PC-9 (cell line): ENCODE data around the gene UPK2. TPM values are rescaled to one million over a fixed set of nuclear protein-coding genes. Genes with fewer than 3 reads are reported as not detected.

Experiments used
- BruUV-seq: library from RNA; stranded (reverse); fragments of 400-500 nt; replicated peaks from 2 replicates; lab custom pipeline; 2021; lab: Mats Ljungman, UMichigan
- CTCF ChIA-PET: fragments of 300-600 bp; sonication (Branson Sonifier 250); formaldehyde crosslinking; loops from one replicate; lab custom pipeline; 2022; ENCODE audit warnings: antibody characterized with exemption; lab: Charles Lee
- POLR2A ChIA-PET: fragments of 300-600 bp; sonication (Branson Sonifier 250); formaldehyde crosslinking; loops from one replicate; lab custom pipeline; 2022; ENCODE audit warnings: antibody characterized with exemption; ENCODE audit not compliant: unreplicated experiment; lab: Charles Lee
- DNase-seq, 2 experiments: peaks; one replicate each; pipeline versions ENCODE4 v3.0.0 to v3.0.0-alpha.2; 2015 to 2022; ENCODE audit warnings: mixed read lengths in 1 of 2
- H2AFZ ChIP-seq: fragments of 200-600 bp; sonication (generic); 2 replicates; pipeline ENCODE4 v1.8.1; 2017; ENCODE audit warnings: antibody characterized with exemption
- H3F3A ChIP-seq: fragments of 200-600 bp; sonication (generic); 2 replicates; pipeline ENCODE4 v1.8.1; 2017; ENCODE audit warnings: antibody characterized with exemption, mild to moderate bottlenecking, low read depth; ENCODE audit not compliant: insufficient read depth
- H3K27ac ChIP-seq: fragments of 200-600 bp; sonication (generic); 2 replicates; pipeline ENCODE4 v1.6.1; 2016; ENCODE audit warnings: mixed run types
- H3K27me3 ChIP-seq: fragments of 200-600 bp; sonication (generic); 2 replicates; pipeline ENCODE4 v1.6.1; 2016; ENCODE audit warnings: low read depth, mixed run types; ENCODE audit not compliant: insufficient read depth
- H3K36me3 ChIP-seq: fragments of 200-600 bp; sonication (generic); 2 replicates; pipeline ENCODE4 v1.6.1; 2016; ENCODE audit warnings: low read depth, mixed run types
- H3K4me1 ChIP-seq: fragments of 200-600 bp; sonication (generic); replicated peaks from 2 replicates; pipeline ENCODE4 v1.6.1; 2016; ENCODE audit warnings: mixed run types; ENCODE audit not compliant: insufficient read depth
- H3K4me2 ChIP-seq: fragments of 200-600 bp; sonication (generic); 2 replicates; pipeline ENCODE4 v1.6.1; 2017; ENCODE audit warnings: mixed run types
- H3K4me3 ChIP-seq: fragments of 200-600 bp; sonication (generic); 2 replicates; pipeline ENCODE4 v1.6.1; 2016; ENCODE audit warnings: mixed run types
- H3K79me2 ChIP-seq: fragments of 200-600 bp; sonication (generic); 2 replicates; pipeline ENCODE4 v1.6.1; 2017; ENCODE audit warnings: low read depth, mixed run types
- H3K9me2 ChIP-seq: fragments of 200-600 bp; sonication (generic); 2 replicates; pipeline ENCODE4 v1.8.1; 2017; ENCODE audit warnings: mild to moderate bottlenecking; ENCODE audit not compliant: insufficient read depth
- H3K9me3 ChIP-seq: fragments of 200-600 bp; sonication (generic); 2 replicates; pipeline ENCODE4 v1.8.1; 2016; ENCODE audit warnings: low read depth; ENCODE audit not compliant: insufficient read depth
- H4K20me1 ChIP-seq: fragments of 200-600 bp; sonication (generic); 2 replicates; pipeline ENCODE4 v1.8.1; 2017; ENCODE audit not compliant: insufficient read depth
- CTCF ChIP-seq: fragments of 200-600 bp; sonication (generic); conservative IDR thresholded peaks from 2 replicates; pipeline ENCODE4 v1.6.1; 2017; ENCODE audit warnings: mixed run types, antibody characterized with exemption, mild to moderate bottlenecking, moderate library complexity
- EZH2 ChIP-seq: fragments of 200-600 bp; sonication (generic); IDR thresholded peaks from 2 replicates; pipeline ENCODE4 v1.8.0; 2017; ENCODE audit warnings: antibody characterized with exemption, low read depth
- intact Hi-C: fragments of 100-400 bp; cut with micrococcal nuclease; formaldehyde crosslinking; loops from one replicate; pipeline ENCODE4 v1.10.0; 2022; ENCODE audit not compliant: unreplicated experiment
- total RNA-seq: library from RNA; stranded (reverse); gene quantifications from 2 replicates; pipeline ENCODE4 v1.2.3, GENCODE V29; 2021

UPK2 gene
- total RNA-seq, 1 experiment from 2014 or later = 17.1 TPM

GRCh38 chr11:118918686-118919280 is 37.3 kb upstream of the UPK2 start:
- H3K79me2 ChIP-seq = peaks cover 91% of the 10 kb centered on the region
- DNase-seq = no peak
- intact Hi-C loops = no loop called here
- H3K36me3 ChIP-seq = no peaks in the 10 kb centered on the region
- peak overlapping the region; percentile 98 for H3K4me2 ChIP-seq
- no peak overlapping the region for H2AFZ ChIP-seq
- 0 out of 2 replicates have a peak, but pooled peaks cover 10% of the 10 kb centered on the region for H4K20me1 ChIP-seq
- CTCF ChIA-PET = no interaction called here
- peaks cover 89% of the 10 kb centered on the region for H3F3A ChIP-seq
- H3K9me2 ChIP-seq = no peaks in the 10 kb centered on the region
- H3K27ac ChIP-seq = peak overlapping the region; percentile 96
- POLR2A ChIA-PET = interaction anchor here (0.6 kb wide), 2 partner anchors 9 to 188 kb away, joined by 3 to 12 read pairs; no protein-coding TSS in a partner anchor
- no peaks in the 10 kb centered on the region for H3K9me3 ChIP-seq
- H3K4me3 ChIP-seq = peak overlapping the region; percentile 57
- TF ChIP-seq CTCF (no peak), EZH2 (no peak)
- no peaks in the 10 kb centered on the region for H3K27me3 ChIP-seq
- BruUV-seq = TSS peak; percentile 14
- H3K4me1 ChIP-seq = peaks cover 71% of the 10 kb centered on the region

- TF ChIP-seq CTCF (no peak), EZH2 (no peak)
- Histone ChIP-seq H3K27ac (peak overlapping the region; percentile 96), H3K9me2 (no peaks in the 10 kb centered on the region), H3F3A (peaks cover 70% of the 10 kb centered on the region), H4K20me1 (0 out of 2 replicates have a peak, but pooled peaks cover 19% of the 10 kb centered on the region), H2AFZ (no peak overlapping the region), H3K79me2 (peaks cover 86% of the 10 kb centered on the region), H3K4me3 (peak overlapping the region; percentile 77), H3K4me2 (peak overlapping the region; percentile 98), H3K27me3 (no peaks in the 10 kb centered on the region), H3K36me3 (no peaks in the 10 kb centered on the region), H3K4me1 (peaks cover 50% of the 10 kb centered on the region), H3K9me3 (no peaks in the 10 kb centered on the region)
- BruUV-seq = no TSS peak
- intact Hi-C loops = no loop called here
- POLR2A ChIA-PET = interaction anchor here (0.5 to 1.0 kb wide), 2 partner anchors 129 to 181 kb away, joined by 3 to 15 read pairs; partner anchors contain the start of gene DPAGT1
- DNase-seq = peak in 1 of 2 experiments; percentile 88
- CTCF ChIA-PET = no interaction called here
Observed at GRCh38 chr11:118921121-118921928, 34.8 kb upstream of the UPK2 start.

- Histone ChIP-seq H3K4me3 (peak overlapping the region; percentile 77), H3K4me2 (peak overlapping the region; percentile 98), H3F3A (peaks cover 67% of the 10 kb centered on the region), H3K79me2 (peaks cover 84% of the 10 kb centered on the region), H2AFZ (no peak overlapping the region), H3K9me2 (no peaks in the 10 kb centered on the region), H3K4me1 (peaks cover 50% of the 10 kb centered on the region), H3K9me3 (no peaks in the 10 kb centered on the region), H3K27ac (peak overlapping the region; percentile 96), H3K27me3 (no peaks in the 10 kb centered on the region), H4K20me1 (0 out of 2 replicates have a peak, but pooled peaks cover 19% of the 10 kb centered on the region), H3K36me3 (no peaks in the 10 kb centered on the region)
- ChIA-PET POLR2A (interaction anchor here (0.5 to 1.0 kb wide), 4 partner anchors 12 to 260 kb away, joined by 3 to 15 read pairs (median 6); partner anchors contain the start of gene DPAGT1), CTCF (no interaction called here)
- no TSS peak for BruUV-seq
- TF ChIP-seq CTCF (no peak), EZH2 (no peak)
- DNase-seq = peak; percentile 83 to 94
- intact Hi-C loops = loop anchor here (1.0 kb wide), 1 partner anchor 15 kb away; no protein-coding TSS in a partner anchor
Observed at GRCh38 chr11:118921929-118922744, 34.0 kb upstream of the UPK2 start.
